Stimulated activated CD4-positive, alpha-beta T cell treated with anti-CD3 and anti-CD28 coated beads, Interleukin-12 subunit alpha, Interleukin-12 subunit beta, amount 100 ng/mL, for 4 hours (primary cell): ENCODE measurements around the gene BMP4.
"Not testable (repeated sequence)": the region's sequence is repeated elsewhere in the genome, so short reads cannot be mapped to it uniquely, and the experiment has no call there.

Experiments
- DNase-seq: peaks from one replicate; pipeline ENCODE4 v3.0.0-alpha.2; 2020

The BMP4 gene

GRCh38 chr14:53956427-53957201 lies at the start of gene BMP4:
BMP4 (minus strand) TSS chr14:53956825; CDS start chr14:53952222, 4,603 bp downstream.
- DNase-seq = no peak

GRCh38 chr14:54003064-54003463 lies 46.4 kb upstream of the BMP4 start:
- no peak for DNase-seq

GRCh38 chr14:54002653-54003052 lies 46.0 kb upstream of the BMP4 start:
- DNase-seq = no peak

- no peak for DNase-seq
These were observed 44.7 kb upstream of the BMP4 start for GRCh38 chr14:54001189-54001878.

GRCh38 chr14:54000341-54000811 lies 43.8 kb upstream of the BMP4 start:
- no peak for DNase-seq

GRCh38 chr14:53999061-53999488 lies 42.5 kb upstream of the BMP4 start:
- no peak for DNase-seq

- DNase-seq = no peak
These were observed 39.4 kb upstream of the BMP4 start for GRCh38 chr14:53996041-53996440.

GRCh38 chr14:53993920-53994607 lies 37.4 kb upstream of the BMP4 start:
- DNase-seq = no peak

- no peak for DNase-seq
These were observed 34.4 kb upstream of the BMP4 start for GRCh38 chr14:53990978-53991377.

GRCh38 chr14:53986718-53987117 lies 30.1 kb upstream of the BMP4 start:
- not testable (repeated sequence) for DNase-seq

GRCh38 chr14:53984958-53985357 lies 28.3 kb upstream of the BMP4 start:
- not testable (repeated sequence) for DNase-seq

- no peak for DNase-seq
These were observed 26.5 kb upstream of the BMP4 start for GRCh38 chr14:53983112-53983511.

- no peak for DNase-seq
These were observed 25.9 kb upstream of the BMP4 start for GRCh38 chr14:53982546-53982945.

GRCh38 chr14:53979747-53980642 lies 23.4 kb upstream of the BMP4 start:
- no peak for DNase-seq

GRCh38 chr14:53979113-53979681 lies 22.6 kb upstream of the BMP4 start:
- DNase-seq = no peak

- no peak for DNase-seq
These were observed 21.6 kb upstream of the BMP4 start for GRCh38 chr14:53978194-53978593.

GRCh38 chr14:53975444-53975843 lies 18.8 kb upstream of the BMP4 start:
- DNase-seq = no peak

GRCh38 chr14:53971521-53971920 lies 14.9 kb upstream of the BMP4 start:
- DNase-seq = no peak

GRCh38 chr14:53969326-53969725 lies 12.7 kb upstream of the BMP4 start:
- DNase-seq = no peak

GRCh38 chr14:53968726-53969125 lies 12.1 kb upstream of the BMP4 start:
- no peak for DNase-seq

- DNase-seq = no peak
These were observed 11.0 kb upstream of the BMP4 start for GRCh38 chr14:53967606-53968005.

- no peak for DNase-seq
These were observed 7.6 kb upstream of the BMP4 start for GRCh38 chr14:53964249-53964648.
